Measurements from ENCODE around the gene ST6GAL1. TPM values are rescaled to one million over a fixed set of nuclear protein-coding genes. Genes with fewer than 3 reads are reported as not detected.

The ST6GAL1 gene
- total RNA-seq, 4 donors from 2014 or later: 32.6 to 107 (median 57.1) TPM

GRCh38 chr3:186980989-186981388, 50.7 kb downstream of the ST6GAL1 start:
- DNase-seq: no peak
- no peaks in the 10 kb centered on the region for H3K36me3 ChIP-seq
- H3K4me3 ChIP-seq: no peak overlapping the region
- H3K27me3 ChIP-seq: no peaks in the 10 kb centered on the region
- H3K4me1 ChIP-seq: no peaks in the 10 kb centered on the region
- H3K27ac ChIP-seq: no peak overlapping the region
- TF ChIP-seq POLR2A (IDR thresholded peaks at IDR 0.05): no peak
- no peak for TF ChIP-seq CTCF (IDR thresholded peaks at IDR 0.05)
- H3K9me3 ChIP-seq: no peaks in the 10 kb centered on the region
- intact Hi-C loops (cut with DNase I; ENCODE audit: low total_unique reads): no loop called here

GRCh38 chr3:186983659-186984058, 53.3 kb downstream of the ST6GAL1 start:
- Histone ChIP-seq H3K4me1 (no peaks in the 10 kb centered on the region), H3K9me3 (no peaks in the 10 kb centered on the region), H3K36me3 (no peaks in the 10 kb centered on the region), H3K4me3 (no peak overlapping the region), H3K27me3 (no peaks in the 10 kb centered on the region), H3K27ac (peak overlapping the region in 1 of 2 donors; percentile 21)
- DNase-seq: no peak
- intact Hi-C loops (cut with DNase I; ENCODE audit: low total_unique reads): no loop called here
- TF ChIP-seq CTCF (IDR thresholded peaks at IDR 0.05) (no peak), POLR2A (IDR thresholded peaks at IDR 0.05) (no peak)

GRCh38 chr3:186984064-186984463, 53.7 kb downstream of the ST6GAL1 start:
- Histone ChIP-seq H3K4me1 (no peaks in the 10 kb centered on the region), H3K4me3 (no peak overlapping the region), H3K9me3 (no peaks in the 10 kb centered on the region), H3K27ac (peak overlapping the region in 1 of 2 donors; percentile 21), H3K36me3 (no peaks in the 10 kb centered on the region), H3K27me3 (no peaks in the 10 kb centered on the region)
- no peak for DNase-seq
- no peak for TF ChIP-seq CTCF (IDR thresholded peaks at IDR 0.05)
- no peak for TF ChIP-seq POLR2A (IDR thresholded peaks at IDR 0.05)
- intact Hi-C loops (cut with DNase I; ENCODE audit: low total_unique reads): no loop called here

- DNase-seq: no peak
- Histone ChIP-seq H3K4me1 (no peaks in the 10 kb centered on the region), H3K27ac (peak overlapping the region in 1 of 2 donors; percentile 40), H3K27me3 (no peaks in the 10 kb centered on the region), H3K9me3 (no peaks in the 10 kb centered on the region), H3K4me3 (no peak overlapping the region), H3K36me3 (no peaks in the 10 kb centered on the region)
- intact Hi-C loops (cut with DNase I; ENCODE audit: low total_unique reads): no loop called here
- TF ChIP-seq POLR2A (IDR thresholded peaks at IDR 0.05) (no peak), CTCF (IDR thresholded peaks at IDR 0.05) (no peak)
These were observed 55.5 kb downstream of the ST6GAL1 start for GRCh38 chr3:186985661-186986364.

DNA sequence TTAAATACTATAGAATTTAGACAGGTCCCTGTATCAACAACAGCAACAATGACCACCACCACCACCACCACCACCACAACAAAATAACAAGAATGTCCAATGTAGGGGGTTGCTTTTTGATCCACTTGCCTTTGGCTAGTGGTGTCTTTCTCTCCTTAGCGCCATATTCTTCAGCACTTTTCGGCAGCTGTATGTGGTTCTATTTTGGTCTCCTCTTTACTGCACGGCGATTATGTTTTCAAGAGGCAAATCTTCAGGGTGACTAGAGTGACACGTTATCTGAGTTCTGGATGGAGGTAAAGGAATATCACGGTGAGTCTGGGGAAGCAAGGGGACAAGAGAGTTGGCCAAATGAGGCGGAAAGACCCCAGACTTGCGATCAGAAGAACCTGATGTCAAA, 56.1 kb downstream of the ST6GAL1 start:
- no peaks in the 10 kb centered on the region for H3K4me1 ChIP-seq
- no peak overlapping the region for H3K4me3 ChIP-seq
- peak overlapping the region in 1 of 2 donors; percentile 23 for H3K27ac ChIP-seq
- no peaks in the 10 kb centered on the region for H3K27me3 ChIP-seq
- no peak for DNase-seq
- no peaks in the 10 kb centered on the region for H3K9me3 ChIP-seq
- intact Hi-C loops (cut with DNase I; ENCODE audit: low total_unique reads): no loop called here
- no peak for TF ChIP-seq CTCF (IDR thresholded peaks at IDR 0.05)
- no peak for TF ChIP-seq POLR2A (IDR thresholded peaks at IDR 0.05)
- H3K36me3 ChIP-seq: no peaks in the 10 kb centered on the region

Data from uterus (tissue), 4 donors.